ENCODE data around the gene UPF1. TPM values are rescaled to one million over a fixed set of nuclear protein-coding genes. Genes with fewer than 3 reads are reported as not detected.

UPF1 gene
- total RNA-seq, 6 donors from 2014 or later, result 68.9 to 157 (median 86.3) TPM

DNA sequence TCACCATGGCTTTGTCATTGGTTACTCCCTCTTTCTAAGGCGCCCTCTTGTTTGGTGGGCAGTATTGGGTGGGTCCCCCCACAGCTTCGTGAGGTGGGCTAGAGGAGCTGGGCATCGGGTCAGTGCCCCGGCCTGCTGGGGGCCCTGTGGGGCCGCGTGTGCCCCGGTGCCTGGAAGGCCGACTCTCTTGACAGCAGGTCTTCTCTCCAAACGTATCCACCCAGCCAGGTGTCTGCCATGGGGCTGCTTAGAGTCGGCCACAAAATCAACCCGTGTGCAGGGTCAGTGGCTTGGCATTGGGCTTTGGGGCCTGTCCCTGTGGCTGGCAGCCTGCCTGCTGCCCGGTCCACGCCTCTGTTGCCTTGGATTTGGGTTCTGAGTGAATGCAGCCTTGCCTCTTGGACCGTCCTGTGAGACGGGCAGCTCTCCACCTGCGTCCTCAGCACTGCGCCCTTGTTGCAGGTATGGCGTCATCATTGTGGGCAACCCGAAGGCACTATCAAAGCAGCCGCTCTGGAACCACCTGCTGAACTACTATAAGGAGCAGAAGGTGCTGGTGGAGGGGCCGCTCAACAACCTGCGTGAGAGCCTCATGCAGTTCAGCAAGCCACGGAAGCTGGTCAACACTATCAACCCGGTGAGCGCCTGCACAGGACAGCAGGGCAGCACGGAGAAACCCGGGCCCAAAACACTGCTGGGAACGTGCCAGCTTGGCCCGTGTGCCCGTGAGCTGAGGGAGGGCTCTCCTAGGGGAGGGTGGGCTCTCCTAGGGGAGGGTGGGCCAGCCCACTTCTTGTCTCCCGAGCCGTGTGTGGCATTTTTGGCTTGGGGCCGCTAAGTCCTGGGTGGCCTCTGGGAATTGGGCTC lies 31.4 kb downstream of the UPF1 start:
- DNase-seq (peak in 1 of 2 donors; percentile 73), ATAC-seq (ENCODE audit: low FRiP score in 2 of 2) (no peak)
- H3K4me1 ChIP-seq, result peaks cover 0 to 18% (median 11%) of the 10 kb centered on the region in 4 donors
- H3K36me3 ChIP-seq, result peaks cover 60 to 99% (median 96%) of the 10 kb centered on the region in 4 donors
- no peaks in the 10 kb centered on the region for H3K27me3 ChIP-seq
- H3K4me3 ChIP-seq, result no peak overlapping the region
- H3K9me3 ChIP-seq, result no peaks in the 10 kb centered on the region
- H3K27ac ChIP-seq, result no peak overlapping the region
- no peak for TF ChIP-seq POLR2A (IDR thresholded peaks at IDR 0.05)
- no peak for TF ChIP-seq EP300 (IDR thresholded peaks at IDR 0.05)
- TF ChIP-seq POLR2AphosphoS5 (IDR thresholded peaks at IDR 0.05), result no peak
- TF ChIP-seq, protein P1, sequence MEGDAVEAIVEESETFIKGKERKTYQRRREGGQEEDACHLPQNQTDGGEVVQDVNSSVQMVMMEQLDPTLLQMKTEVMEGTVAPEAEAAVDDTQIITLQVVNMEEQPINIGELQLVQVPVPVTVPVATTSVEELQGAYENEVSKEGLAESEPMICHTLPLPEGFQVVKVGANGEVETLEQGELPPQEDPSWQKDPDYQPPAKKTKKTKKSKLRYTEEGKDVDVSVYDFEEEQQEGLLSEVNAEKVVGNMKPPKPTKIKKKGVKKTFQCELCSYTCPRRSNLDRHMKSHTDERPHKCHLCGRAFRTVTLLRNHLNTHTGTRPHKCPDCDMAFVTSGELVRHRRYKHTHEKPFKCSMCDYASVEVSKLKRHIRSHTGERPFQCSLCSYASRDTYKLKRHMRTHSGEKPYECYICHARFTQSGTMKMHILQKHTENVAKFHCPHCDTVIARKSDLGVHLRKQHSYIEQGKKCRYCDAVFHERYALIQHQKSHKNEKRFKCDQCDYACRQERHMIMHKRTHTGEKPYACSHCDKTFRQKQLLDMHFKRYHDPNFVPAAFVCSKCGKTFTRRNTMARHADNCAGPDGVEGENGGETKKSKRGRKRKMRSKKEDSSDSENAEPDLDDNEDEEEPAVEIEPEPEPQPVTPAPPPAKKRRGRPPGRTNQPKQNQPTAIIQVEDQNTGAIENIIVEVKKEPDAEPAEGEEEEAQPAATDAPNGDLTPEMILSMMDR (IDR thresholded peaks at IDR 0.05), result no peak
- 83 to 96% methylated on average over 6 to 29 of the region's 33 CpGs for WGBS, 2 donors

DNA sequence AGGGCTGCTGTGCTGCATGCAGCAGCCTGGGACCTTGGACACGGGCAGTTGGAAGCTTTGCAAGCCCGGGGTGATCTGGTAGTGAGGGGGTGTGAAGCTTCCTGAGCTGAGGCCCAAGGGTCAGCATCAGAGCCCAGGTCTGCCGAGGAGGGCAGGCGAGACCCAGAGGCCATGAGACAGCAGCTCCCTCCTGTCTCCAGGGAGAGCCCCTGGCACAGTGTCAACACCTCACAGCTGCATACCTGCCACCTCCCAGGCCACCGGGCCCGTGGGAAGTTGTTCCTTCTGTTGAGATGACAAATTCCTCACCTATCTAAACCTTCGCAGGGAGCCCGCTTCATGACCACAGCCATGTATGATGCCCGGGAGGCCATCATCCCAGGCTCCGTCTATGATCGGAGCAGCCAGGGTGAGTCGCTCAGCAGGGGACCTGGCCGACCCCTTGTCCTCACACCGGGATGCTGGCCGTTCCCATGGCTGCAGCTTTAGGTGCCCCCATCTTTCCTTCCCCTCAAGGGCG lies 32.1 kb downstream of the UPF1 start:
- peak in 1 of 2 donors; percentile 46 for DNase-seq
- Histone ChIP-seq H3K36me3 (peaks cover 57 to 94% (median 92%) of the 10 kb centered on the region in 4 donors), H3K9me3 (no peaks in the 10 kb centered on the region), H3K4me3 (no peak overlapping the region), H3K4me1 (peaks cover 0 to 25% (median 13%) of the 10 kb centered on the region in 4 donors), H3K27ac (no peak overlapping the region), H3K27me3 (peaks cover 0 to 2% (median 0%) of the 10 kb centered on the region in 4 donors)
- WGBS, 2 donors, result 82 to 88% methylated on average over 14 to 15 of the region's 16 CpGs
- TF ChIP-seq POLR2AphosphoS5 (IDR thresholded peaks at IDR 0.05) (no peak), EP300 (IDR thresholded peaks at IDR 0.05) (no peak)
- TF ChIP-seq, protein P1 (IDR thresholded peaks at IDR 0.05), result no peak
- ATAC-seq (ENCODE audit: low FRiP score in 2 of 2), result no peak

DNA sequence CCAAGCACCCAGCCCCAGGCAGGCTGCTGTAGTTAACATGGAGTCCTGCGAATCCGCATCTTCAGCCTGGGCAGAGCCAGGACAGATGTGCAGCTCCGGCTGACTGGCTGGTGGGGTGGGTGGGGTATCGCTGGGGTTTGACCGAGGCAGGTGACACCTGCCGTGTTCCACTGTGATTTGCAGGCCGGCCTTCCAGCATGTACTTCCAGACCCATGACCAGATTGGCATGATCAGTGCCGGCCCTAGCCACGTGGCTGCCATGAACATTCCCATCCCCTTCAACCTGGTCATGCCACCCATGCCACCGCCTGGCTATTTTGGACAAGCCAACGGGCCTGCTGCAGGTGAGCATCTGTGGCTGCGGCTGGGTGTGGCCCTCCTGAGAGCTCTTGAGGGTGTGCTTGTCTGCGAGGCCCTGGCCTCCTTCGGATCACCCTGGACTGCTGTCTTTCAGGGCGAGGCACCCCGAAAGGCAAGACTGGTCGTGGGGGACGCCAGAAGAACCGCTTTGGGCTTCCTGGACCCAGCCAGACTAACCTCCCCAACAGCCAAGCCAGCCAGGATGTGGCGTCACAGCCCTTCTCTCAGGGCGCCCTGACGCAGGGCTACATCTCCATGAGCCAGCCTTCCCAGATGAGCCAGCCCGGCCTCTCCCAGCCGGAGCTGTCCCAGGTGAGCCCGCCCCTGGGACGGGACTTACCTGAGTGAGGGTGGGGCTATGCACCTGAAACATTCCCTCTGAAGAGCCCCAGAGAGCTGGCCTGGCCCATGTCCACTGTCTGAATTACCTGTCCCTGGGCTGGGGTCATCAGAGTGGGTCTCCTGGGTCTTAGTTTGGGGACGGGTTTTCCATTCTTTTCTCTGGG lies 33.6 kb downstream of the UPF1 start:
- Histone ChIP-seq H3K4me1 (peaks cover 13 to 32% (median 16%) of the 10 kb centered on the region in 4 donors), H3K36me3 (peaks cover 46 to 81% (median 78%) of the 10 kb centered on the region in 4 donors), H3K4me3 (no peak overlapping the region), H3K27ac (no peak overlapping the region), H3K9me3 (no peaks in the 10 kb centered on the region), H3K27me3 (peaks cover 0 to 14% (median 0%) of the 10 kb centered on the region in 4 donors)
- ATAC-seq (ENCODE audit: low FRiP score in 2 of 2) (no peak), DNase-seq (peak in 1 of 2 donors; percentile 67)
- TF ChIP-seq POLR2A (IDR thresholded peaks at IDR 0.05) (no peak), EP300 (IDR thresholded peaks at IDR 0.05) (no peak), POLR2AphosphoS5 (IDR thresholded peaks at IDR 0.05) (no peak)
- TF ChIP-seq, protein P1 (IDR thresholded peaks at IDR 0.05), result no peak
- 84 to 85% methylated on average over 3 to 21 of the region's 27 CpGs for WGBS, 2 donors

DNA sequence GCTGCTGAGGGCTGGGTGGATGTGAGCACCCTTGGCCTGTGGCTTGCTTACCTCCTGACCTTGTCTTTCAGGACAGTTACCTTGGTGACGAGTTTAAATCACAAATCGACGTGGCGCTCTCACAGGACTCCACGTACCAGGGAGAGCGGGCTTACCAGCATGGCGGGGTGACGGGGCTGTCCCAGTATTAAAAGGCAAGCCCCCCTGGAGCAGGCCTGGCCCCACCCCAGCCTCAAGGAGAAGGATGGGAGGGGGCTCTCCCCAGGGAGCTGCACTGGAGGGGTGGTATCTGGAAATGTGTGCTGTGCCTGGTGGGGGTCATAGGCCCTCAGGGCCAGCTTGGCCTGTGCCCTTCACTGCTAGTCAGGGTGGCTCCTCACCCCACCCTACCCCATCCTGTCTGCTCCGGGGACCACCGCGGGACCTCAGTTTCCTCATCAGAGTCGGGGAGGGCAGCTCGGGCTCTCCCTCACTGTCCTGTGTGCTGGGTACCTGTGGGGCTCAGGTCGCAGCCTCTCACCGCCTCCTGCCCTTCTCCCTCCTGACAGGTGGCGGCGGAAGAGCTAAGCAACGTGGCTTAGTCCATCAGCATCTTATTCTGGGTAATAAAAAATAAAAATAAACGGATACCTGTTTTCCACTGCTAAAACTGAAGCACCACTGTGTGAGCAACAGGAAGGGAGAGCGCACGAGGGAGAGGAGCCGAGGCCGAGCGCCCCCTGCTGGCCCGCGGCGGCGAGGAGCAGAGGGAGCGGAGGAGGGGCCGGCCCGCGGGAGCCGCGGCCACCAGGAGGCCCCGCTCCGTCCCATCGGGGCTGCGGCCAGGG lies 34.4 kb downstream of the UPF1 start:
- H3K4me3 ChIP-seq, result no peak overlapping the region
- no peaks in the 10 kb centered on the region for H3K9me3 ChIP-seq
- DNase-seq, result peak; percentile 62 to 96
- peak; percentile 82 to 87 for ATAC-seq (ENCODE audit: low FRiP score in 2 of 2)
- H3K27ac ChIP-seq, result no peak overlapping the region
- WGBS, 2 donors, result 45% methylated on average over 32 to 38 of the region's 38 CpGs
- H3K36me3 ChIP-seq, result peaks cover 38 to 73% (median 69%) of the 10 kb centered on the region in 4 donors
- H3K4me1 ChIP-seq, result peaks cover 15 to 37% (median 18%) of the 10 kb centered on the region in 4 donors
- H3K27me3 ChIP-seq, result peaks cover 0 to 14% (median 0%) of the 10 kb centered on the region in 4 donors
- TF ChIP-seq POLR2A (IDR thresholded peaks at IDR 0.05), result no peak
- TF ChIP-seq EP300 (IDR thresholded peaks at IDR 0.05), result no peak
- TF ChIP-seq, protein P1 (IDR thresholded peaks at IDR 0.05), result peak; percentile 89 to 98 (median 94)

Measured in upper lobe of left lung (tissue), 6 donors.